H9 (cell line): Measurements from ENCODE around the gene TP53BP1. TPM values are rescaled to one million over a fixed set of nuclear protein-coding genes. Genes with fewer than 3 reads are reported as not detected.

ENCODE experiments used
- DNase-seq: peaks from one replicate; pipeline ENCODE4 v3.0.0-alpha.2; 2017
- H2AFZ ChIP-seq: one replicate; pipeline ENCODE4 v1.6.1; 2013; ENCODE audit warnings: mild to moderate bottlenecking, low read length, control low read depth, moderate library complexity
- H2AK5ac ChIP-seq: 2 replicates; pipeline ENCODE4 v1.6.1; 2013; ENCODE audit warnings: low read length, control low read depth, mixed read lengths; ENCODE audit not compliant: insufficient read length
- H2BK120ac ChIP-seq: one replicate; pipeline ENCODE4 v1.6.1; 2013; ENCODE audit warnings: low read depth, mild to moderate bottlenecking, low read length, control low read depth, inconsistent platforms; ENCODE audit not compliant: poor library complexity, severe bottlenecking
- H2BK12ac ChIP-seq: 2 replicates; pipeline ENCODE4 v1.6.1; 2013; ENCODE audit warnings: low read length, control low read depth, mixed read lengths, low read depth; ENCODE audit not compliant: insufficient read length
- H2BK15ac ChIP-seq: 2 replicates; pipeline ENCODE4 v1.6.1; 2013; ENCODE audit warnings: low read depth, low read length, control low read depth
- H2BK20ac ChIP-seq: one replicate; pipeline ENCODE4 v1.6.1; 2013; ENCODE audit warnings: low read depth, mild to moderate bottlenecking, low read length, control low read depth, inconsistent platforms; ENCODE audit not compliant: poor library complexity, severe bottlenecking
- H2BK5ac ChIP-seq: 2 replicates; pipeline ENCODE4 v1.6.1; 2013; ENCODE audit warnings: low read length, control low read depth, mixed read lengths; ENCODE audit not compliant: insufficient read length
- H3K14ac ChIP-seq: 2 replicates; pipeline ENCODE4 v1.6.1; 2013; ENCODE audit warnings: low read length, control low read depth; ENCODE audit not compliant: insufficient read depth
- H3K18ac ChIP-seq: 2 replicates; pipeline ENCODE4 v1.6.1; 2013; ENCODE audit warnings: low read depth, mild to moderate bottlenecking, mixed read lengths, low read length, control low read depth; ENCODE audit not compliant: insufficient read length
- H3K23ac ChIP-seq: 2 replicates; pipeline ENCODE4 v1.6.1; 2013; ENCODE audit warnings: low read length, control low read depth, mixed read lengths, low read depth; ENCODE audit not compliant: insufficient read length
- H3K23me2 ChIP-seq: 2 replicates; pipeline ENCODE4 v1.6.1; 2013; ENCODE audit warnings: low read depth, mild to moderate bottlenecking, mixed read lengths, low read length, control low read depth; ENCODE audit not compliant: insufficient read length, poor library complexity, severe bottlenecking
- H3K27ac ChIP-seq: 2 replicates; pipeline ENCODE4 v1.5.1; 2013; ENCODE audit warnings: low read length, control low read depth, mixed read lengths, low read depth; ENCODE audit not compliant: insufficient read length
- H3K27me3 ChIP-seq: 2 replicates; pipeline ENCODE4 v1.6.1; 2013; ENCODE audit warnings: low read length, control low read depth, inconsistent platforms; ENCODE audit not compliant: insufficient read depth
- H3K4ac ChIP-seq: 2 replicates; pipeline ENCODE4 v1.6.1; 2013; ENCODE audit warnings: low read depth, mild to moderate bottlenecking, control low read depth, inconsistent platforms, low read length, moderate library complexity
- H3K4me1 ChIP-seq: 2 replicates; pipeline ENCODE4 v1.6.1; 2013; ENCODE audit warnings: low read length, control low read depth, inconsistent platforms; ENCODE audit not compliant: insufficient read depth
- H3K4me2 ChIP-seq: 2 replicates; pipeline ENCODE4 v1.6.1; 2013; ENCODE audit warnings: low read length, control low read depth, mixed read lengths; ENCODE audit not compliant: insufficient read length, insufficient read depth
- H3K56ac ChIP-seq: 2 replicates; pipeline ENCODE4 v1.6.1; 2013; ENCODE audit warnings: low read depth, mild to moderate bottlenecking, mixed read lengths, low read length, control low read depth; ENCODE audit not compliant: insufficient read length
- H3K79me1 ChIP-seq: 2 replicates; pipeline ENCODE4 v1.6.1; 2013; ENCODE audit warnings: low read depth, mild to moderate bottlenecking, moderate library complexity, low read length, control low read depth, inconsistent platforms; ENCODE audit not compliant: insufficient read depth, poor library complexity, severe bottlenecking
- H3K79me2 ChIP-seq: 2 replicates; pipeline ENCODE4 v1.6.1; 2013; ENCODE audit warnings: low read length, control low read depth, inconsistent platforms; ENCODE audit not compliant: insufficient read depth
- H3K9ac ChIP-seq: 2 replicates; pipeline ENCODE4 v1.6.1; 2013; ENCODE audit warnings: low read length, control low read depth, mixed read lengths; ENCODE audit not compliant: insufficient read length; ENCODE audit errors: extremely low read depth
- H3K9me3 ChIP-seq: one replicate; pipeline ENCODE4 v1.6.1; 2013; ENCODE audit warnings: low read depth, low read length, inconsistent platforms; ENCODE audit not compliant: control insufficient read depth
- H3T11ph ChIP-seq: one replicate; pipeline ENCODE4 v1.6.1; 2013; ENCODE audit warnings: mild to moderate bottlenecking, low read length, control low read depth, inconsistent platforms
- H4K20me1 ChIP-seq: one replicate; pipeline ENCODE4 v1.6.1; 2013; ENCODE audit not compliant: control insufficient read depth, insufficient read length, insufficient read depth
- H4K5ac ChIP-seq: 2 replicates; pipeline ENCODE4 v1.6.1; 2013; ENCODE audit warnings: low read depth, mild to moderate bottlenecking, mixed read lengths, low read length, control low read depth; ENCODE audit not compliant: insufficient read length
- H4K8ac ChIP-seq: replicated peaks from 2 replicates; pipeline ENCODE4 v1.6.1; 2013; ENCODE audit warnings: low read length, control low read depth, mixed read lengths, low read depth; ENCODE audit not compliant: insufficient read length
- H4K91ac ChIP-seq: 2 replicates; pipeline ENCODE4 v1.6.1; 2013; ENCODE audit warnings: low read depth, mild to moderate bottlenecking, moderate library complexity, mixed read lengths, low read length, control low read depth; ENCODE audit not compliant: insufficient read length
- H3K27ac Mint-ChIP-seq, 3 experiments: 2 replicates in 2 of 3; 3 replicates in 1 of 3; pipeline ENCODE4 v1.8.0; 2020 to 2021; ENCODE audit warnings: mixed read lengths in 3 of 3, mild to moderate bottlenecking in 1 of 3, moderate library complexity in 1 of 3
- H3K27me3 Mint-ChIP-seq: 2 replicates; pipeline ENCODE4 v1.8.0; 2021; ENCODE audit warnings: low read depth, mild to moderate bottlenecking, moderate library complexity, mixed read lengths
- H3K36me3 Mint-ChIP-seq, 3 experiments: 2 replicates in 2 of 3; 3 replicates in 1 of 3; pipeline ENCODE4 v1.8.0; 2020 to 2021; ENCODE audit warnings: low read depth in 3 of 3, mixed read lengths in 3 of 3; ENCODE audit not compliant: insufficient read depth in 1 of 3
- H3K4me1 Mint-ChIP-seq, 2 experiments: 2 replicates each; pipeline ENCODE4 v1.8.0; 2020; ENCODE audit warnings: mixed read lengths in 2 of 2
- H3K4me3 Mint-ChIP-seq, 2 experiments: 2 replicates in 1 of 2; 3 replicates in 1 of 2; pipeline ENCODE4 v1.8.0; 2020 to 2021; ENCODE audit warnings: mild to moderate bottlenecking in 2 of 2, mixed read lengths in 2 of 2, moderate library complexity in 1 of 2
- H3K9me3 Mint-ChIP-seq, 2 experiments: 2 replicates in 1 of 2; 3 replicates in 1 of 2; pipeline ENCODE4 v1.8.0; 2020; ENCODE audit warnings: mild to moderate bottlenecking in 2 of 2, mixed read lengths in 2 of 2, moderate library complexity in 1 of 2
- WGBS: extraction: QIAGEN DNeasy Blood & Tissue Kit; methylation state at CpG from one replicate; pipeline ENCODE4 v1.1.7; 2013; ENCODE audit warnings: missing lambda C conversion rate, low lambda C conversion rate, mixed read lengths; ENCODE audit not compliant: insufficient read length; ENCODE audit errors: extremely low coverage; 5-methylcytosine and 5-hydroxymethylcytosine counted together
- total RNA-seq: library from RNA; stranded (reverse); gene quantifications from 2 replicates; pipeline ENCODE4 v1.2.1, GENCODE V29; 2021
- TF ChIP-seq, protein P1 (sequence below): fragments of 200-600 bp; sonication (generic); conservative IDR thresholded peaks from 3 replicates; pipeline ENCODE4 v1.8.0; 2021; ENCODE audit warnings: antibody characterized with exemption, mild to moderate bottlenecking

Gene TP53BP1
- total RNA-seq, 1 experiment from 2014 or later: 81.5 TPM

DNA sequence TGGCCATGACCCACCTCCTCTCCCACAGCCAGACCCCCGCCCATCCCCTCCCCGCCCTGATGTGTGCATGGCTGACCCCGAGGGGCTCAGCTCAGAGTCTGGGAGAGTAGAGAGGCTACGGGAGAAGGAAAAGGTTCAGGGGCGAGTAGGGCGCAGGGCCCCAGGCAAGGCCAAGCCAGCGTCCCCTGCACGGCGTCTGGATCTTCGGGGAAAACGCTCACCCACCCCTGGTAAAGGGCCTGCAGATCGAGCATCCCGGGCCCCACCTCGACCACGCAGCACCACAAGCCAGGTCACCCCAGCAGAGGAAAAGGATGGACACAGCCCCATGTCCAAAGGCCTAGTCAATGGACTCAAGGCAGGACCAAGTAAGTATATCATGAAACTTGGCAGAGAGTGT, 36.2 kb upstream of the TP53BP1 start:
- no peak overlapping the region for H3K14ac ChIP-seq
- no peak overlapping the region for H3K27ac ChIP-seq
- H3K4me2 ChIP-seq: no peak overlapping the region
- no peak overlapping the region for H2BK15ac ChIP-seq
- WGBS: no CpG with 5 or more reads among the region's 15 CpGs
- no peak overlapping the region for H3K56ac ChIP-seq
- H3K23me2 ChIP-seq: no peaks in the 10 kb centered on the region
- no peak overlapping the region for H4K91ac ChIP-seq
- no peak overlapping the region for H4K8ac ChIP-seq
- Mint-ChIP-seq H3K9me3 (no peaks in the 10 kb centered on the region), H3K27me3 (peaks cover 21% of the 10 kb centered on the region), H3K36me3 (0 out of 7 replicates have a peak, but pooled peaks cover 0 to 4% (median 0%) of the 10 kb centered on the region in 3 experiments), H3K27ac (no peak overlapping the region), H3K4me3 (no peak overlapping the region), H3K4me1 (peaks cover 20 to 29% of the 10 kb centered on the region in 2 experiments)
- no peaks in the 10 kb centered on the region for H3K9me3 ChIP-seq
- H3K27me3 ChIP-seq: no peaks in the 10 kb centered on the region
- TF ChIP-seq, protein P1, sequence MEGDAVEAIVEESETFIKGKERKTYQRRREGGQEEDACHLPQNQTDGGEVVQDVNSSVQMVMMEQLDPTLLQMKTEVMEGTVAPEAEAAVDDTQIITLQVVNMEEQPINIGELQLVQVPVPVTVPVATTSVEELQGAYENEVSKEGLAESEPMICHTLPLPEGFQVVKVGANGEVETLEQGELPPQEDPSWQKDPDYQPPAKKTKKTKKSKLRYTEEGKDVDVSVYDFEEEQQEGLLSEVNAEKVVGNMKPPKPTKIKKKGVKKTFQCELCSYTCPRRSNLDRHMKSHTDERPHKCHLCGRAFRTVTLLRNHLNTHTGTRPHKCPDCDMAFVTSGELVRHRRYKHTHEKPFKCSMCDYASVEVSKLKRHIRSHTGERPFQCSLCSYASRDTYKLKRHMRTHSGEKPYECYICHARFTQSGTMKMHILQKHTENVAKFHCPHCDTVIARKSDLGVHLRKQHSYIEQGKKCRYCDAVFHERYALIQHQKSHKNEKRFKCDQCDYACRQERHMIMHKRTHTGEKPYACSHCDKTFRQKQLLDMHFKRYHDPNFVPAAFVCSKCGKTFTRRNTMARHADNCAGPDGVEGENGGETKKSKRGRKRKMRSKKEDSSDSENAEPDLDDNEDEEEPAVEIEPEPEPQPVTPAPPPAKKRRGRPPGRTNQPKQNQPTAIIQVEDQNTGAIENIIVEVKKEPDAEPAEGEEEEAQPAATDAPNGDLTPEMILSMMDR: no peak
- no peak overlapping the region for H2AK5ac ChIP-seq
- H3K79me2 ChIP-seq: no peaks in the 10 kb centered on the region
- H3K23ac ChIP-seq: no peak overlapping the region
- no peak overlapping the region for H3T11ph ChIP-seq
- no peak for DNase-seq
- H2AFZ ChIP-seq: no peak overlapping the region
- H2BK5ac ChIP-seq: no peak overlapping the region
- H2BK20ac ChIP-seq: no peak overlapping the region
- H4K5ac ChIP-seq: no peak overlapping the region
- H3K79me1 ChIP-seq: no peaks in the 10 kb centered on the region
- no peak overlapping the region for H3K4ac ChIP-seq
- peaks cover 8% of the 10 kb centered on the region; the same call in 1 of the 2 replicates for H3K4me1 ChIP-seq
- no peaks in the 10 kb centered on the region for H4K20me1 ChIP-seq
- no peak overlapping the region for H3K9ac ChIP-seq
- no peak overlapping the region for H2BK12ac ChIP-seq
- no peak overlapping the region for H3K18ac ChIP-seq
- H2BK120ac ChIP-seq: no peak overlapping the region
